ENCODE results near the gene CNOT9. TPM values are rescaled to one million over a fixed set of nuclear protein-coding genes. Genes with fewer than 3 reads are reported as not detected.

The CNOT9 gene
- total RNA-seq, 2 donors from 2014 or later, result 64.2 to 65.6 TPM

GRCh38 chr2:218621007-218621406 is 52.4 kb downstream of the CNOT9 start:
- no peak for TF ChIP-seq CTCF (conservative IDR thresholded peaks at IDR 0.05)
- Histone ChIP-seq H3K4me3 (ENCODE audit: low read length) (no peak overlapping the region), H3K9me3 (ENCODE audit: control insufficient read depth, low read length) (no peaks in the 10 kb centered on the region), H3K4me1 (ENCODE audit: control insufficient read depth, insufficient read depth, low read length) (peaks cover 2% of the 10 kb centered on the region), H3K27me3 (ENCODE audit: control insufficient read depth, insufficient read depth, low read length, poor library complexity, severe bottlenecking) (no peaks in the 10 kb centered on the region), H3K27ac (ENCODE audit: low read depth, low read length) (no peak overlapping the region), H3K36me3 (ENCODE audit: control insufficient read depth, insufficient read depth, low read length) (no peaks in the 10 kb centered on the region), H3K9ac (ENCODE audit: extremely low read depth, low read length, poor library complexity, severe bottlenecking) (no peak overlapping the region)
- no peak overlapping the region for H3K27ac Mint-ChIP-seq
- H3K36me3 Mint-ChIP-seq (ENCODE audit: low read depth), result no peaks in the 10 kb centered on the region
- 73 to 79% methylated on average over 4 to 7 of the region's 7 CpGs for WGBS, 2 experiments (ENCODE audit: insufficient coverage in 1 of 2, insufficient read length in 1 of 2)
- no peaks in the 10 kb centered on the region for H3K27me3 Mint-ChIP-seq (ENCODE audit: insufficient read depth)
- peaks cover 9% of the 10 kb centered on the region for H3K4me1 Mint-ChIP-seq
- DNase-seq, result no peak
- no peak overlapping the region for H3K4me3 Mint-ChIP-seq
- no peaks in the 10 kb centered on the region for H3K9me3 Mint-ChIP-seq

GRCh38 chr2:218622606-218623365 is 54.1 kb downstream of the CNOT9 start:
- Mint-ChIP-seq H3K27me3 (ENCODE audit: insufficient read depth) (peaks cover 2% of the 10 kb centered on the region), H3K4me1 (peaks cover 9% of the 10 kb centered on the region), H3K27ac (no peak overlapping the region), H3K9me3 (no peaks in the 10 kb centered on the region), H3K4me3 (no peak overlapping the region), H3K36me3 (ENCODE audit: low read depth) (no peaks in the 10 kb centered on the region)
- H3K36me3 ChIP-seq (ENCODE audit: control insufficient read depth, insufficient read depth, low read length), result no peaks in the 10 kb centered on the region
- WGBS, 2 experiments (ENCODE audit: insufficient coverage in 1 of 2, insufficient read length in 1 of 2), result 88 to 89% methylated on average over 6 to 7 of the region's 7 CpGs
- H3K9me3 ChIP-seq (ENCODE audit: control insufficient read depth, low read length), result no peaks in the 10 kb centered on the region
- H3K9ac ChIP-seq (ENCODE audit: extremely low read depth, low read length, poor library complexity, severe bottlenecking), result no peak overlapping the region
- no peak for TF ChIP-seq CTCF (conservative IDR thresholded peaks at IDR 0.05)
- no peak overlapping the region for H3K27ac ChIP-seq (ENCODE audit: low read depth, low read length)
- DNase-seq, result peak; percentile 52
- no peaks in the 10 kb centered on the region for H3K27me3 ChIP-seq (ENCODE audit: control insufficient read depth, insufficient read depth, low read length, poor library complexity, severe bottlenecking)
- H3K4me3 ChIP-seq (ENCODE audit: low read length), result no peak overlapping the region
- H3K4me1 ChIP-seq (ENCODE audit: control insufficient read depth, insufficient read depth, low read length), result peaks cover 2% of the 10 kb centered on the region

GRCh38 chr2:218623366-218623705 is 54.7 kb downstream of the CNOT9 start:
- Histone ChIP-seq H3K9me3 (ENCODE audit: control insufficient read depth, low read length) (no peaks in the 10 kb centered on the region), H3K27ac (ENCODE audit: low read depth, low read length) (no peak overlapping the region), H3K4me1 (ENCODE audit: control insufficient read depth, insufficient read depth, low read length) (peaks cover 2% of the 10 kb centered on the region), H3K4me3 (ENCODE audit: low read length) (no peak overlapping the region), H3K9ac (ENCODE audit: extremely low read depth, low read length, poor library complexity, severe bottlenecking) (no peak overlapping the region), H3K36me3 (ENCODE audit: control insufficient read depth, insufficient read depth, low read length) (no peaks in the 10 kb centered on the region), H3K27me3 (ENCODE audit: control insufficient read depth, insufficient read depth, low read length, poor library complexity, severe bottlenecking) (no peaks in the 10 kb centered on the region)
- Mint-ChIP-seq H3K36me3 (ENCODE audit: low read depth) (no peaks in the 10 kb centered on the region), H3K27ac (no peak overlapping the region), H3K27me3 (ENCODE audit: insufficient read depth) (peaks cover 6% of the 10 kb centered on the region), H3K4me3 (no peak overlapping the region), H3K4me1 (peaks cover 9% of the 10 kb centered on the region), H3K9me3 (no peaks in the 10 kb centered on the region)
- TF ChIP-seq CTCF (conservative IDR thresholded peaks at IDR 0.05), result no peak
- DNase-seq, result no peak
- 95 to 98% methylated on average over 3 of the region's 3 CpGs for WGBS, 2 experiments (ENCODE audit: insufficient coverage in 1 of 2, insufficient read length in 1 of 2)
